Stimulated activated CD8-positive, alpha-beta memory T cell treated with anti-CD3 and anti-CD28 coated beads, Interleukin-4, amount 100 ng/mL, for 4 hours (primary cell): ENCODE data around the gene PRKACA.

ENCODE experiments used
- DNase-seq, 2 donors: peaks; one replicate each; pipeline ENCODE4 v3.0.0-alpha.2; 2020; ENCODE audit warnings: low read depth in 2 of 2, low spot score in 1 of 2

The PRKACA gene

GRCh38 chr19:14096272-14096992 lies 21.1 kb downstream of the PRKACA start:
- DNase-seq = no peak

- DNase-seq = no peak
Observed at GRCh38 chr19:14094854-14095253, 22.7 kb downstream of the PRKACA start.

DNA sequence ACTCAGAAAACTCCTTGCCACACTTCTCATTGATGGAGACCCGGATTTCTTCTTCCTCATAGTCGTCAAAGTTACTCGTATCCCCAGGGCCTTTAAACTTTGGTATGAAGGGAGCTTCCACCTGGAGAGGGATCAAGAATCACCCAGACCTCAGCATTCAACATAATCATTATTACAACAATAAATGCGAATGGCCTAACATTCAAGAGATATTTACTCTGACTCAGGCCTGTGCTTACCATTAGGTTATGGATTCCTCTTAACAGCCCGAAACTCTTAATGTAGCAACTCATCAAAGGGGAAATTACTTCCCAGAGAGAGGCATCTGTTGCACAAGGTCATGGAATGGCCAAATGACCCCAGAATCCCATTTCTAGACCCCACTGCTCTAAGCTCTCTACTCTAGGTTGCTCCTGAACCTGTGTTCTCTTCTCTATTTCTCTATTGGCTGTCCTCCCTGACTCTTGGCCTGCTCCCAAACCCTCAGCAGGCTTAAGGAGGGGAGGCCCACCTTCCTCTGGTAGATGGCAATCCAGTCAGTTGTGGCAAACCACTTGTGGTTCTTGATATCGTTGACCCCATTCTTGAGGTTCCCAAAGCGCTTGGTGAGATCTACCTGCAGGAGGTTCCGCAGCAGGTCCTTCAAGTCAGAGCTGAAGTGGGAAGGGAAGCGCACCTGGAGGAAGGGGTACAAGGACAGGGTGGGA lies 24.3 kb downstream of the PRKACA start:
- no peak for DNase-seq

GRCh38 chr19:14091813-14092462 lies 25.6 kb downstream of the PRKACA start:
- DNase-seq = no peak

GRCh38 chr19:14091081-14091812 lies 26.3 kb downstream of the PRKACA start:
- DNase-seq = no peak

DNA sequence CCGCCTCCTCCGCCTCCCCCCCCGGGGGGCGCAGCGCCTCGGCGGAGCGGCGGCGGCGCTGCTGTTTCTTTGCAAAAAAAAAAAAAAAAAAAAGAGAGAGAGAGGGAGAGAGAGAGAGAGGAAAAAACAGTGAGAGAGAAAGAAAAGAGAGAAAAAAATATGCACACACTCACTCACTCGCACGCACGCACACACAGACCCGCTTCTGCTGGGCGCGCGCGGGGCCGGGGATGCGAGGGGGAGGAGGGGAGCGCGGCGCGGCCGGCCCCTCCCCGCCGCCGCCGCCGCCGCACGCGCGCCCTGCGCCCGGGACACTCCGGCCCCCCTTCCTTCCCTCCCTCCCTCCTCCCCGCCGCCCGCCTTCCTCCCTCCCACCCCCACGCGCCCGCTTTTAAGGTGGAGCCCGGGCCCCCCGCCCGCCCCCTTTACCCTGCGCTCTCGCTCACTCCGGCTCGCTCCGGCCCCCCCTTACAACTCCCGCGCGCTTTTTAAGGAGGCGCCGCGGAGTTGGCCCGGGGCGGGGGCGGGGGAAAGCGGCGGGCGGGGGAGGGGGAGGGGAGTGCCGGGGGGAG lies 27.0 kb downstream of the PRKACA start, which contains the start of gene SAMD1:
Gene SAMD1 (minus strand): TSS at position 243 of the 572 bp plus-strand sequence.
- DNase-seq = peak; percentile 69 to 85

DNA sequence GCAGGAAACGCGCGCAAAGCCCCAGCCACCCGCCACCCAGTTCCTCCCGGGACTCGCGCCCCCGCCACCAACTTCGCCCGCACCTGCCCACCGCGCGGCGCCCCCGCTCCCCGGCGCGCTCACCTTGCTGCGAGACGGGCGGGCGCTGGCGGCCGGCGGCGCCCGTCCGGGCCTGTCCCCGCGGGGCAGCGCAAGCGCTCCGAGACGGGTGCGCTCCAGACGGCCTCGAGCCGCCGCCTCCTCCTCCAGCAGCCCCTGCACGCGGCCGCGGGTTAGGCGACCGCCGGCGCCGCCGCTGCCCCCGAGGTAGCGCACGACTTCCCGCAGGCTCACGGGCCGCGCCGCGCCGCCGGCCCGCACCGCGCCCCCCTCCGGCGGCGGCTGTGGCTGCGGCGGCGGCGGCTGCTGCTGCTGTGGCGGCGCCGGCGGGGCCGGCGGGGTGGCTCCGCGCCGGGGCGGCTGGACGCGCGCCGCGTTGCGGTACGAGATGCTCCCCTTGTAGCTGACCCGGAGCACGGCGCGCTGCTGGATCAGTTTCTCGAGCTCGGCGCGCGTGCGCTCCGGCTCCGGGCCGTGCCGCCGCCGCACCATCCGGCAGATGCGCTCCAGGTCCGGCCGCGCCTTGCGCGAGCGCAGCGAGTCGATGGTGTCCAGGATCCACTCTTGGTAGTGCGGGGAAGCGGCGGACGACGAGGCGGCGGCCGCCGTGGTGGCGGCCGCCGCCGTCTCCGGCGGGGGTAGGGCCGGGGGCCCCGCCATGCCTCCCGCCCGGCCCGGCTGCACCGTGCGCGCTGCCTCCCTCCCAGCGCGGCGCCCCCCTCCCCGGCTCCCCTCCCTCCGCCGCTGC lies 27.7 kb downstream of the PRKACA start:
- DNase-seq = no peak

DNA sequence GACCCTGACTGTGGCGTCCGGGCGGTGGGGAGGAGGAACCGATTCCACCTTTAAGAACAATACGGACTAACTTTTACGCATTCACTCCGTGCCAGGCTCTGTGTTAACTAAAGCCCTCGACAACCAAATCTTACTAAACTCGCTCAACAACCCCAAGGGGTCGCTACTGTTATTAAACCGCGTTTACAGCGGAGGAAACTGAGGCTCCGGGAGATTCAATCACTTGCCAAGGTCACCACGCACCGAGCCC lies 28.2 kb downstream of the PRKACA start:
- DNase-seq = no peak

GRCh38 chr19:14088634-14089411 lies 28.7 kb downstream of the PRKACA start:
- no peak for DNase-seq

DNA sequence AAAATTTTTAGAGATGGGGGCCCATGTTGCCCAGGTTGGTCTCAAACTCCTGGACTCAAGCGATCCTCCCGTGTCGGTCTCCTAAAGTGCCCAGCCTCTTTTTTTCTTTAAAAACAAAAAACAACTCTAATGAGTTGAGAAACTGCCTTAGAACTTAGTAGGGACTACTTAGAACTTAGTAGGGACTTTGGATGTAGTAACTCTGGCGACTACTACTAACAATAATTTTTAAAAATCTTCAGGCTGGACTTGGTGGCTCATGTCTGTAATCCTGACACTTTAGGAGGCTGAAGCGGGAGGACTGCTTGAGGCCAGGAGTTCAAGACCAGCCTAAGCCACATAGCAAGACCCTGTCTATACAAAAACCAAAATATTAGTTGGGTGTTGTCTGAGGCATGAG lies 31.5 kb downstream of the PRKACA start:
- no peak for DNase-seq

GRCh38 chr19:14085309-14085995 lies 32.1 kb downstream of the PRKACA start, which contains the start of gene C19orf67:
Gene C19orf67, minus strand, starts transcription at chr19:14085783. Its CDS starts 156 bp downstream, at chr19:14085627.
- no peak for DNase-seq

DNA sequence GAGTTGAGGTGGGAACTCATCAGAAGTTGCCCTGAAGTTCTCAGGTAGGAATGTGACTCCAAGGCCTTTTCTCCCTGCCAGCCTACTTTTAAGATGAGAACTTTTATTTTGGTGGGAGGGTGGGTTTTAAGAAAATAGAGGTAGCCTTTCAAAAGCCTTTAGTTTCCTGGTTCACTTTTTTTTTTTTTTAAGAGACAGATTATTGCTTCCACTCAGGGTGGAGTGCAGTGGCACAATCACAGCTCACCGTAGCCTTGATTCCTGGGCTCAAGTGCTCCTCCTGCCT lies 34.9 kb downstream of the PRKACA start:
- no peak for DNase-seq

- DNase-seq = no peak
Observed at GRCh38 chr19:14081797-14082674, 35.5 kb downstream of the PRKACA start.

DNA sequence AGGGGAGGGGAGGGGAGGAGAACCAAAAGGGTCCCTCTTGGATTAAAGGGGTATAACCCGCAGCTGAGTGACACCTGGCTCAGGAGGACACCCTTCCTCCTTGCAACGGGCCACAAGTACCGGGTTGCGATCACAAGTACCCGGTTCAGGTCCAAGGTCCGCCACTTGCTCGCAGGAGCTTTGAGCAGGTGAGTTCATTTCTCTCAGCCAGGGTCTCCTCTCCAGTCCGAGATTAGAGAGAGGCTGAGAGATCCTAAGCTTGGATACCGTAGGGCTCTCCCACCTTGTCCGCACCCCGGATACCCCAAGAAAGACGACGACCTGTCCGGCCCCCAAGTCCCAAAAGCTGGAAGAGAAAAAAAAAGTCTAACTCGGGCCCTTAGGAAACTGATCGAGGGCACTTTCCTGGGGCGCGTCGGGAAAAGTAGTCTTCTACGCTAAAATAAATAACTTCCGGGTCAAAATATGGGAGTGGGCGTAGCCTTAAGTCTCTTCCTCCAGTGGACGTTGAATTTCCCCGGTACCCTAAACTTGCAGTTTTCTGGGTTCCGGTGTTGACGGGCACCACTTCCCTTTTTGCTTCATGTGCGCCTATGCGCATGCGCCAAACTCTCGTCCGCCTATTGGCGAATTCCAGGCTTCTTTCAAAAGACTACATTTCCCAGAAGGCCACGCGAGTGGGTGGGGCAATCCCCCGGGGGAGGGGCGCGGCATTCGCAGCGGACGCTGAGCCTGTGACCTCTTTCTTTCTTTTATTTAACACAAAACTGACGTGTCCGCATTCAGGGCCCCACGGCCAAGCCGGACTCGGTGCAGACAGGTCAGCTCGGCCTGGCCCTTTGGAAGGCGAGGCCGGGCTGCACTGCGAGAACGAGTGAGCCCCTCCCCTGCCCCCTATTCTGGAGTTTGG lies 36.4 kb downstream of the PRKACA start:
- peak; percentile 98 to 99 for DNase-seq

DNA sequence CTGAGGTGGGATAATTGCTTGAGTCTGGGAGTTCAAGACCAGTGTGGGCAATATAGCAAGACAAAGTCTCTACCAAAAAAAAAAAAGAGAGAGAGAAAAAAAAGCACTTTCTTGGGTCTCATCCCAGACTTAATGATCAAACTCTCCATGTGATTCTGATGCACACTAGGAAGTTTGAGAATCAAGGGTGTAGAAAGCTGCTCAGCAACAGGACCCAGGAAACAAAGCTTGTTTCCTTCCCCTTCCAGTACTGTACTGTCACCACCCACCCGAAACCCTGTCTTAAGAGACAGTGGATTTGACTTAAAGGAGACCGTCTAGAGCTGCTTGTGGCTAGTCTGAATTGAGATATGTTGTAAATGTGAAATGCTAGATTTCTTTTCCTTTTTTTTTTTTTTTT lies 39.2 kb downstream of the PRKACA start:
- DNase-seq = no peak

- DNase-seq = no peak
Observed at GRCh38 chr19:14073925-14074838, 43.4 kb downstream of the PRKACA start.
